ENCODE measurements around the gene CRYBG2.
"Not testable (repeated sequence)": the region's sequence is repeated elsewhere in the genome, so short reads cannot be mapped to it uniquely, and the experiment has no call there.

The CRYBG2 gene

GRCh38 chr1:26353976-26354820 lies at the start of gene CRYBG2:
TSS of gene CRYBG2 (minus strand) at chr1:26354130. CDS start at chr1:26346657, 7,473 bp downstream.
- DNase-seq (ENCODE audit: low read depth in 2 of 3, low spot score in 2 of 3): no peak

- DNase-seq (ENCODE audit: low read depth in 2 of 3, low spot score in 2 of 3): no peak
These were observed 49.7 kb upstream of the CRYBG2 start for GRCh38 chr1:26403656-26404055.

DNA sequence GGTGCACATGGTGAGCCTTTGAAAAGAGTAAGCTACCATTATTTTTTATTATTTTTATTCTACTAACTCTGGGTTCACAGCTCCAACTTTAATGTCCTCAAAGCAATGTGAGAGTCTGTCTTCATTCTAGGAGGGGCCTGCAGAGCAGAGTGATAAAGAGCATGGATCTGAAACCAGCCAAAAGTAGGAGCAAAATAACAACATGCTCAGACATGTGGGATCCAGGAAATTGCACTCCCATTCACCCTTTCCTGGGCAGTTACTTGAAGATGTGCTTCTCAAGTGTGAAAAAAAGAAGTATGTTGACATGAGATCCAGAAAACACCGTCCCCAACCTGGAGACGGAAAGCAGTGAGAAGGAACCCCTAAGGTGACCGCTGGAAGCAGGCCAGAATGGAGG lies 48.0 kb upstream of the CRYBG2 start:
- DNase-seq (ENCODE audit: low read depth in 2 of 3, low spot score in 2 of 3): no peak

- DNase-seq (ENCODE audit: low read depth in 2 of 3, low spot score in 2 of 3): no peak
These were observed 45.1 kb upstream of the CRYBG2 start for GRCh38 chr1:26399034-26399433.

GRCh38 chr1:26395754-26396153 lies 41.8 kb upstream of the CRYBG2 start:
- no peak for DNase-seq (ENCODE audit: low read depth in 2 of 3, low spot score in 2 of 3)

GRCh38 chr1:26391450-26391849 lies 37.5 kb upstream of the CRYBG2 start:
- no peak for DNase-seq (ENCODE audit: low read depth in 2 of 3, low spot score in 2 of 3)

DNA sequence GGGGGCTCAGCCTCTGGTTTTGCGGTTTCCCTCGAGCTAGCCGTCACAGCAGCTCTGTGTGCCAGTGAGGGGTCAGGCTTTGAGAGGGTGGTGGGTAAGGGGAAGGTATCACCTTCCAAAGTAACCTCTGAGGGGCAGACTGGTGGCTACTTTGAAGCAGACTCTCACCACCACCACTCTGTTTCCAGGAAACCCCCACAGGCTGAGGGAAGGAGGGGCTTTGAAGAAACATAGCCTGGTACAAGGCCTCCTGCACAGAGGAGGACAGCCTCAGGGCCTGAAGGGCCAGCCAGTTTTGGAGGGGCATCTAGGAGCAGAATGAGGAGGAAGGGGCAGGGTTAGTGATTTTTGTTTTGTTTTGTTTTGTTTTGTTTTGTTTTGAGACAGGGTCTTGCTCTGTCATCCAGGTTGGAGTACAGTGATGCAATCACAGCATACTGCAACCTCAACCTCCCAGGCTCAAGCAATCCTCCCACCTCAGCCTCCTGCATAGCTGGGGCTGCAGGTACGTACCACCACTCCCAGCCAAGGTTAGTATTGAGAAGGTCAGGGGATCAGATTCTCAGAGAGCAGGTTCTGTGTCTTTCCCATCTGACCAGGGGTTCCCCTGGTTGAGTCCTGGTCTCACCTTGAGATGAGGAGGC lies 35.8 kb upstream of the CRYBG2 start:
- no peak for DNase-seq (ENCODE audit: low read depth in 2 of 3, low spot score in 2 of 3)

DNA sequence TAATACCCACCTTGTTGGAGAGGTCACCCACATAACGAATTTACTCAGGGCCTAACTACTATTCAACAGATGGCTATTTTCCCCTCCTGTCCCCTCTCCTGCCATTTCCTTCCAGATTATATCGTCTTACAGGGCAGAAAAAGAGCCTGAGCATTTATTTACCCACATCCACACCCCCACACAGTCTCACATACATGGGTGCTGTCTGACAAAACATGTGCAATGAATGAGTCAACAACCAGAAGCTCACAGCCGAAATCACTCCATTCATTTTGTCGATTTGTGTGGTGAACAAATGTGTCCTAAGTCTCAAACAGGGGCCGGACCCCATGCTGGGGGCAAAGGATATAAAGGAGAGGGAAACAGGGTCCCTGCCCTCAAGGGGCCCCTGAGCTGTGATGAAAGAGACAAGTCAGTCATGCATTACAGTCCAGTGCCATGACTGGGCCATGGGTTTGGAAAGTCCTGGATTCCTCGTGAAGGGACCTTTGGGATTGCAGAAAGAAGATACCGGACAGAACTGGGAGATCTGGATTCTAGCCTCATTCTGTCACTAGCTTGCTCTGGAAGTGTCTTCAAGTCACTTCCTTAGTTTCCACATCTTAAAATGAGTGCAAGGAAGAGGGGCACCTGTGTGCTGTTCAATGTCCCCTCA lies 35.0 kb upstream of the CRYBG2 start:
- DNase-seq (ENCODE audit: low read depth in 2 of 3, low spot score in 2 of 3): no peak

GRCh38 chr1:26387447-26387846 lies 33.5 kb upstream of the CRYBG2 start:
- DNase-seq (ENCODE audit: low read depth in 2 of 3, low spot score in 2 of 3): no peak

DNA sequence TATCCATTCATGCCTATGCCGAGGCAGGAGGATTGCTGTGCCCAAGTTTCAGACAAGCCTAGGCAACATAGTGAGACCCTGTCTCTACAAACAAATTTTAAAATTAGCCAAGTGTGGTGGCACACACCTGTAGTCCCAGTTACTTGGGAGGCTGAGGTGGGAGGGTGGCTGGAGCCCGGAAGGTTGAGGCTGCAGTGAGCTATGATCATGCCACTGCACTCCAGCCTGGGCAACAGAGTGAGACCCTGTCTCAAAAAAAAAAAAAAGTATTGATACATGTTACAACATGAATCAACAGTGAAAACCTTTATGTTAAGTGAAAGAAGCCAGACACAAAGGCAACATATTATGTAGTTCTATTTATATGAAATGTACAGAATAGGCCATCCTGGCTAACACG lies 31.1 kb upstream of the CRYBG2 start:
- DNase-seq (ENCODE audit: low read depth in 2 of 3, low spot score in 2 of 3): not testable (repeated sequence)

GRCh38 chr1:26384076-26384475 lies 30.1 kb upstream of the CRYBG2 start:
- no peak for DNase-seq (ENCODE audit: low read depth in 2 of 3, low spot score in 2 of 3)

GRCh38 chr1:26378879-26379251 lies 24.9 kb upstream of the CRYBG2 start:
- no peak for DNase-seq (ENCODE audit: low read depth in 2 of 3, low spot score in 2 of 3)

DNA sequence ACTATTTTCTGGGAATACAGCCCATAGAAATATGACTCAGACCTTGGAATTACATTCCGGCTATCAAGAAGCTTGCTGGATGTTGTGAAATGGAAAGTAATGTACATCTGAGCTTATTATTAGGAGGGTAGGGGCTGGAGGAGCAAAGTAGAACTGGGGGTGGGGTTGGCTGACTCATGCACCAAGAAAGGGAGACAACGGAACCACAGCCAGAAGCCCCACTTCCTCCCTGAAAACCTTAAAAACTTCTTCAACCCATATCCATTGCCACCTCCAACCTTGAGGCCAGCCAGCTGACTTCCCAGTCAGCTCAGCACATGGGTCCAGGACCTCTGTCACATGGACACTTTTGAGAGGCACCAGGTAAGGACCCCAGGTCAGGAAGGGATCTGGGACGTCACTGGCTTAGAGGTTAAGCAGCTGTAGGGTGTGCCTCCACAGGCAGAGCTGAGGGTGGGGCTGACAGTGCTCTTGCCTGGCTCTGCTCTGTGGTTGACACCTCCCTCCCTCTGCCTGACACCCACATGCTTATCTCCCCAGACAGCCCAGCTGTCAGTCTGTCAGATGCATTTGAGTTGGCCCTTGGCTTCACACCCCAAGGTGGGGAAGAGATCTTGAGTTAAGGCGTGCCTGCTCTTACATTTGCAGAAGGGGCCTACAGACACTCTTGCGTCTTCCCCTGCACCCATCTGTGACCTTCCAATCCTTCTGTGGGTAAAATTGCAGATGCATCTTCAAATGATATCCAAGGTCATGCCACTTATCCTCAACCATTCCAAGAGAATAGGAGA lies 24.4 kb upstream of the CRYBG2 start:
- DNase-seq (ENCODE audit: low read depth in 2 of 3, low spot score in 2 of 3): peak; percentile 28 to 79 (median 58)

GRCh38 chr1:26376050-26376449 lies 22.1 kb upstream of the CRYBG2 start:
- DNase-seq (ENCODE audit: low read depth in 2 of 3, low spot score in 2 of 3): no peak

GRCh38 chr1:26375081-26375480 lies 21.2 kb upstream of the CRYBG2 start:
- DNase-seq (ENCODE audit: low read depth in 2 of 3, low spot score in 2 of 3): no peak

- not testable (repeated sequence) for DNase-seq (ENCODE audit: low read depth in 2 of 3, low spot score in 2 of 3)
These were observed 20.4 kb upstream of the CRYBG2 start for GRCh38 chr1:26374361-26374760.

GRCh38 chr1:26373789-26374188 lies 19.9 kb upstream of the CRYBG2 start:
- no peak for DNase-seq (ENCODE audit: low read depth in 2 of 3, low spot score in 2 of 3)

GRCh38 chr1:26373281-26373680 lies 19.4 kb upstream of the CRYBG2 start:
- DNase-seq (ENCODE audit: low read depth in 2 of 3, low spot score in 2 of 3): no peak

- not testable (repeated sequence) for DNase-seq (ENCODE audit: low read depth in 2 of 3, low spot score in 2 of 3)
These were observed 18.7 kb upstream of the CRYBG2 start, which contains the start of gene ZNF683 for GRCh38 chr1:26372611-26373010. TSS of gene ZNF683 (minus strand) at chr1:26372750. CDS start at chr1:26368571, 4,179 bp downstream.

GRCh38 chr1:26372039-26372438 lies 18.1 kb upstream of the CRYBG2 start:
- no peak for DNase-seq (ENCODE audit: low read depth in 2 of 3, low spot score in 2 of 3)

Measured in activated CD8-positive, alpha-beta memory T cell treated with anti-CD3 and anti-CD28 coated beads for 48 hours (primary cell).